Fibroblast of villous mesenchyme (primary cell): ENCODE measurements around the gene PPIL6. TPM values are rescaled to one million over a fixed set of nuclear protein-coding genes. Genes with fewer than 3 reads are reported as not detected.

Source experiments
- DNase-seq: peaks from one replicate; pipeline ENCODE4 v3.0.0-alpha.2; 2010; ENCODE audit warnings: low read depth
- H3K4me3 ChIP-seq: 2 replicates; pipeline ENCODE4 v1.5.1; 2011; ENCODE audit warnings: low read depth, mild to moderate bottlenecking, low read length
- CTCF ChIP-seq: IDR thresholded peaks from 2 replicates; pipeline ENCODE4 v1.5.1; 2012; ENCODE audit warnings: low read depth, mild to moderate bottlenecking, low read length; ENCODE audit not compliant: insufficient read depth
- total RNA-seq: library from RNA; depleted of rRNA; stranded (reverse); fragments of >200 nt; gene quantifications from 2 replicates; pipeline ENCODE4 v1.2.3, GENCODE V29; 2012

Gene PPIL6
- total RNA-seq, 1 donor = 1.7 TPM

DNA sequence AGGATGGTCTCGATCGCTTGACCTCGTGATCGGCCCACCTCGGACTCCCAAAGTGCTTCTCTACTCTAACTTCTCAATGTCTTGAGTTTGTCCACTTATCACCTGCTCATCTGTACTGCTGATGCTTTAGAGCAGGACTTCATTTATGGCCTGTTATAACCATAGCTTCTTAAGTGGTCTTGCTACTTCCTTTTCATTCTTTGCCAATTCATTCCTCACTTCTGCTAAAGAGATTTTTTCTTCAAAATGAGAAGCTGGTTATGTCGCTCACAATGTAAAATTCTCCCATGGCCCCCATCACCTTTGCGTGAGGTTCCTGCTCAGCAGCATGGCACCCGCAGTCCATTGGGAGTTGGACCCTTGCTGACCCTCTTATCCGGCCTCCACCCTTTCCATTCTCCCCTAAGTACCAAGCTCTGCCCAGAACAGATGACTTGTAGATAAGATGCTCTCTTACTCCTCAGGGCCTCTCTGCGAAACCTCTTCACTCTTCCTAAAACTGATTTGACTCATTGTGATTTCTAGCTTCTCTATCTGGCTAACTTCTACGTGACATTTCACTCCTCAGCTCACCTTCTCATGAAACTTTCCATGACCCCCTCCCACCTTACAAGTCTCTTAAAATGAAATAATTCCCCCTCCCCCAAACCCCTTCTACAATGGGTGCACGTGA is 44.2 kb downstream of the PPIL6 start:
- DNase-seq = no peak
- TF ChIP-seq CTCF = no peak
- no peak overlapping the region for H3K4me3 ChIP-seq

DNA sequence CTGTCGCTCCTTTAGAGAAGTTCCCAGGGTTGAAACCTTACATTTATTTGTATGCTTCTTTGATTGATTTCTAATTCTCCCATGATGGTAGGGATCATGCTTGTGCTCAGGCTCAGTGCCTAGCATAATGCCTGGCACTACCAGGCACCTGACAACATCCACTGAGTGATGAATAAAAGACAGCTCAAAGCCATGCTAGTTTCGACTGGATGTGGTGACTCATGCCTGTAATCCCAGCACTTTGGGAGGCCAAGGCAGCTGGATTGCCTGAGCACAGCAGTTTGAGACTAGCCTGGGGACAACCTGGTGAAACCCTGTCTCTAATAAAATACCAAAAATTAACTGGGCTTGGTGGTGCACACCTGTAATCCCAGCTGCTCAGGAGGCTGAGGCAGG is 46.5 kb downstream of the PPIL6 start:
- no peak for DNase-seq
- no peak overlapping the region for H3K4me3 ChIP-seq
- TF ChIP-seq CTCF = no peak

DNA sequence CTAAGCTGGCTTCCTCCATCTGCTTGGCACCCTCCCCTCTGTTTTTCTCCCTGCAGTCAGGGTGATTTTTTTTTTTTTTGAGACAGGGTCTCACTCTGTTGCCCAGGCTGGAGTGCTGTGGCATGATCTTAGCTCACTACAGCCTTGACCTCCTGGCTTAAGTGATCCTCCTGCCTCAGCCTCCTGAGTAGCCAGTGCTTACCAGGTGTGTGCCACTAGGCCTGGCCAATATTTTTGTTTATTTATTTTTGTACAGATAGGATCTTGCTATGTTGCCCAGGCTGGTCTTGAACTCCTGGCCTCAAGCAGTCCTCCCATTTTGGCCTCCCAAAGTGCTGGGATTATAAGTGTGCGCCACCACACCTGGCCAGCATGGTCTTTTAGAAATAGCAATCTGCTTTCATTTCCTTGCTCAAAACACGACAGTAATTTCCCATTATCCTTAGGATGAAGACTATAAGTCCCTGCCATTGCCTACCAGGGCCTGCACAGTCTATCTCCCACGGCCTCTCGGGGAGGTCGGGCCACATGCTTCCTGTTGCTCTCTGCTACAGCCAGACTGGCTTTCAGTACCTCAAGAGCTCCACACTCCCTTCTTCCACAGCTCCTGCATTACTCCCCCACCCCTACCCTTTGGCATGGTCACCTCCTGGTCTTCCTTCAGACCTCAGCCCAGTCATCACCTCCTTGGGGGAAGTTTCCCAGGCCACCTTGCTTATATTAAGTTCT is 47.1 kb downstream of the PPIL6 start:
- no peak for TF ChIP-seq CTCF
- no peak for DNase-seq
- H3K4me3 ChIP-seq = no peak overlapping the region

DNA sequence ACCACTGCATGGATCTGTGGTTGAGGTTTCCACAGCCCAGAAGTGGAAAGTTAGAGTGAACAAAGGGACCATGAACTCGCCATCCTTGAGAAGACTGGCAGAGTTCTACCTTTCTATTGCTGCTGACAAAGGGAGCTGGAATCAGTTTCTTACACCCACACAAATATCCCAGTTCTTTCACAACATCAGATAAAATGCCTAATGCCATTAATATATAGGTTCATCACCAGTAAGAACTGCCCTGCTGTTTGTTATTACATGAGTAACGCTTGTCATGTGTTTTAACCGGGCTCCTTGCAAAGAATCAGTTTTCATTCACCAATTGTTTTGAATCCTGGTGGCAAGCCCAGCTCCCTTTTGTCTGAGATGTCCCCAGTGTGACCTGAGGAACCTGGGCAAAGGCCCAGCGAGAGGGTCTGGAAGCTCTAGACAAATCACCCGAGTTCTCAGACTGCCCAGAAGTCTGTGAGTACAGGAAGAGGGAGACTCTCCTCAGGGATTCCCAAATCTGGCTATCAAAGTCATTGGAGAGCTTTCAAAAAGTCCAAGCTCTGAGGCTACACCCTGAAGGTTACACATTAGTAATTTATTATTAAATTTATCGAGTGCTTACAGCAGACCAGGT is 50.7 kb downstream of the PPIL6 start:
- no peak for DNase-seq
- no peak for TF ChIP-seq CTCF
- H3K4me3 ChIP-seq = no peak overlapping the region

DNA sequence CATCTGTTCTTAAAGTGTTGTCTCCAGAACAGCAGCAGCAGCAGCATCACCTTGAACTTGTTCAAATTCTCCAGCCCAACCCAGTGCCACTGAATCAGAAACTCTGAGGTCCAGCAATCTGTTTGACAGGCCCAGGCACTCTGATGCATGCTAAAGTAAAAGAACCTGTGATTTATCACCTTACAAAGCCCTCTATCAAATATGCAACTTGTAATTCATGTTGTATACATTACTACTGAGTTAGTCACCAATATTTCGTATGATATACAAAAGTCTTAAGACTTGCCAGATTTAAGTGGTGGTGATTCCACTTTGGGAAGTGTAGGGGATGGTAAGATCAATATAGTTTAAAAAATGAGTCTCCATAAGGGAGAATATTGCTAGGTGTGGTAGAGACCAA is 52.2 kb downstream of the PPIL6 start:
- no peak for TF ChIP-seq CTCF
- no peak overlapping the region for H3K4me3 ChIP-seq
- no peak for DNase-seq

GRCh38 chr6:109383438-109383940 is 56.9 kb downstream of the PPIL6 start:
- no peak for TF ChIP-seq CTCF
- H3K4me3 ChIP-seq = peak overlapping the region; percentile 92
- no peak for DNase-seq
